K562 (cell line): Measurements from ENCODE around the gene NDUFA3. TPM values are rescaled to one million over a fixed set of nuclear protein-coding genes. Genes with fewer than 3 reads are reported as not detected.
"Not testable (repeated sequence)": the region's sequence is repeated elsewhere in the genome, so short reads cannot be mapped to it uniquely, and the experiment has no call there.

Experiments
- ATAC-seq: fragments of 200-7000 bp; cut with Tn5 transposase; 3 replicates; pipeline ENCODE4 v1.9.1; 2020; ENCODE audit warnings: moderate library complexity
- BruUV-seq: library from RNA; stranded (reverse); fragments of 400-500 nt; replicated peaks from 2 replicates; lab custom pipeline; 2021; lab: Mats Ljungman, UMichigan
- CTCF ChIA-PET: fragments of 300-600 bp; formaldehyde crosslinking; extraction: SDS; loops from one replicate; lab custom pipeline; 2021; ENCODE audit warnings: low intra/inter-chr PET ratio; lab: Yijun Ruan, JAX
- POLR2A ChIA-PET: fragments of 300-600, 350-650 bp; sonication (Branson Sonifier 250); formaldehyde crosslinking; extraction: SDS; loops from one replicate; lab custom pipeline; 2021; ENCODE audit warnings: antibody characterized with exemption, inconsistent platforms; lab: Yijun Ruan, JAX
- DNase-seq, 4 experiments: peaks; one replicate each; pipeline versions ENCODE4 v3.0.0 to v3.0.0-alpha.2; 2011 to 2018; ENCODE audit warnings: low spot score in 3 of 4, mixed read lengths in 3 of 4; ENCODE audit errors: extremely low read depth in 1 of 4
- FAIRE-seq: peaks from 2 replicates; lab custom pipeline; 2011; peaks lifted over from hg19 to GRCh38; lab: Jason Lieb, UNC
- H2AFZ ChIP-seq: 2 replicates; pipeline ENCODE4 v1.6.0; 2011; ENCODE audit warnings: low read depth, low read length, control low read depth, inconsistent platforms
- H3K27ac ChIP-seq: fragments of 200-600 bp; 3 replicates; pipeline ENCODE4 v1.8.0; 2011; ENCODE audit warnings: low read depth, mild to moderate bottlenecking, control low read depth, inconsistent platforms, low read length, moderate library complexity, mixed read lengths; ENCODE audit errors: extremely low read depth
- H3K27me3 ChIP-seq, 2 experiments: fragments of 300-600 bp in 1 of 2; 2 replicates in 1 of 2; 3 replicates in 1 of 2; pipeline versions ENCODE4 v1.6.0 to v1.8.0; 2011; ENCODE audit warnings: inconsistent platforms in 2 of 2, low read length in 2 of 2, mild to moderate bottlenecking in 1 of 2, mixed read lengths in 1 of 2, moderate library complexity in 1 of 2; ENCODE audit not compliant: control insufficient read depth in 2 of 2, insufficient read depth in 2 of 2
- H3K36me3 ChIP-seq: fragments of 300-600 bp; 3 replicates; pipeline ENCODE4 v1.8.0; 2011; ENCODE audit warnings: mild to moderate bottlenecking, low read length, inconsistent platforms; ENCODE audit not compliant: control insufficient read depth, insufficient read depth
- H3K4me1 ChIP-seq, 2 experiments: fragments of 200-600 bp in 1 of 2; replicated peaks in 1 of 2; 2 replicates in 1 of 2; 3 replicates in 1 of 2; pipeline versions ENCODE4 v1.5.1 to v1.8.0; 2011; ENCODE audit warnings: inconsistent platforms in 2 of 2, low read length in 2 of 2, mild to moderate bottlenecking in 1 of 2, mixed read lengths in 1 of 2, moderate library complexity in 1 of 2; ENCODE audit not compliant: control insufficient read depth in 2 of 2, insufficient read depth in 2 of 2
- H3K4me2 ChIP-seq: 2 replicates; pipeline ENCODE4 v1.6.1; 2011; ENCODE audit warnings: low read length, control low read depth, inconsistent platforms, mixed read lengths; ENCODE audit not compliant: insufficient read depth
- H3K4me3 ChIP-seq: fragments of 200-600 bp; sonication (generic), shearing (Covaris generic); 2 replicates; pipeline ENCODE4 v1.5.1; 2016; ENCODE audit warnings: control low read depth, inconsistent platforms
- H3K79me2 ChIP-seq: fragments of 200-600 bp; 3 replicates; pipeline ENCODE4 v1.8.0; 2011; ENCODE audit warnings: low read length, inconsistent platforms; ENCODE audit not compliant: control insufficient read depth, insufficient read depth
- H3K9ac ChIP-seq, 2 experiments: 2 replicates each; pipeline versions ENCODE4 v1.6.0 to v1.6.1; 2011; ENCODE audit warnings: low read depth in 2 of 2, low read length in 2 of 2, control low read depth in 1 of 2, inconsistent platforms in 1 of 2, mild to moderate bottlenecking in 1 of 2, mixed read lengths in 1 of 2; ENCODE audit not compliant: insufficient read depth in 1 of 2
- H3K9me1 ChIP-seq: one replicate; pipeline ENCODE4 v1.6.0; 2011; ENCODE audit warnings: inconsistent platforms, mild to moderate bottlenecking, low read length, moderate library complexity; ENCODE audit not compliant: control insufficient read depth, insufficient read depth
- H3K9me3 ChIP-seq: replicated peaks from 2 replicates; pipeline ENCODE4 v1.5.1; 2011; ENCODE audit warnings: low read depth, low read length, inconsistent platforms; ENCODE audit not compliant: control insufficient read depth, insufficient read depth
- H4K20me1 ChIP-seq: replicated peaks from 2 replicates; pipeline ENCODE4 v1.6.1; 2011; ENCODE audit warnings: low read length, inconsistent platforms, mixed read lengths; ENCODE audit not compliant: control insufficient read depth, insufficient read depth
- CSDE1 ChIP-seq, 2 experiments: fragments of 450-650 bp; IDR thresholded peaks; 2 replicates each; pipeline ENCODE4 v1.6.1; 2016; ENCODE audit warnings: mild to moderate bottlenecking in 1 of 2
- MLX ChIP-seq, 2 experiments: fragments of 450-650 bp in 1 of 2; sonication (generic) in 1 of 2; formaldehyde crosslinking; conservative IDR thresholded peaks; 2 replicates each; pipeline versions ENCODE4 v1.4.0 to v1.8.1; 2020 to 2022; ENCODE audit warnings: mild to moderate bottlenecking in 1 of 2, missing genetic modification reagents in 1 of 2
- NCOA4 ChIP-seq: fragments of 450-650 bp; IDR thresholded peaks from 2 replicates; pipeline ENCODE4 v1.6.1; 2018; ENCODE audit warnings: mild to moderate bottlenecking; ENCODE audit not compliant: partially characterized antibody
- PREB ChIP-seq: sonication (generic); formaldehyde crosslinking; IDR thresholded peaks from 2 replicates; pipeline ENCODE4 v1.8.1; 2023; ENCODE audit warnings: mild to moderate bottlenecking, missing genetic modification reagents
- SRSF9 ChIP-seq: fragments of 200-400 bp; formaldehyde crosslinking; IDR thresholded peaks from 2 replicates; pipeline ENCODE4 v1.6.1; 2017; ENCODE audit warnings: low read depth, low read length, borderline replicate concordance
- ZKSCAN3 ChIP-seq: fragments of 250-450 bp; sonication (Bioruptor Pico); IDR thresholded peaks from 2 replicates; pipeline ENCODE4 v1.4.0; 2020
- ZNF133 ChIP-seq: fragments of 250-450 bp; sonication (Bioruptor Pico); IDR thresholded peaks from 2 replicates; pipeline ENCODE4 v1.4.0; 2020; ENCODE audit warnings: mild to moderate bottlenecking
- ZNF445 ChIP-seq: fragments of 250-450 bp; sonication (Bioruptor Pico); IDR thresholded peaks from 2 replicates; pipeline ENCODE4 v1.4.0; 2020; ENCODE audit warnings: low read depth, mild to moderate bottlenecking, moderate library complexity
- WGBS: fragments of 100-300 bp; shearing (Covaris generic); methylation state at CpG from one replicate; pipeline ENCODE4 v1.1.6; 2016; ENCODE audit warnings: low coverage, mixed read lengths; ENCODE audit not compliant: insufficient coverage; ENCODE audit errors: missing lambda C conversion rate; 5-methylcytosine and 5-hydroxymethylcytosine counted together
- in situ Hi-C: fragments of 300-500 bp; cut with MboI; formaldehyde crosslinking; loops from 4 replicates; pipeline ENCODE4 v1.15.0; 2018; ENCODE audit warnings: inconsistent platforms, mixed read lengths
- intact Hi-C: fragments of 100-400 bp; cut with micrococcal nuclease; formaldehyde crosslinking; loops from 2 replicates; pipeline ENCODE4 v1.14.2; 2022
- polyA plus RNA-seq, 8 experiments: library from polyadenylated mRNA; depleted of rRNA in 4 of 8; stranded (reverse) in 5 of 8; unstranded in 3 of 8; fragments of >200 nt; fragmentation: Nextera tagmentation in 2 of 8; fragmentation: Illumina TruSeq in 1 of 8; extraction: Ambion mirVana in 2 of 8; extraction: Trizol in 1 of 8; gene quantifications; 2 replicates each; pipeline versions ENCODE4 v1.2.1 to v1.2.3, GENCODE V29; 2011 to 2014; ENCODE audit warnings: inconsistent platforms in 1 of 8, missing spikeins in 1 of 8
- total RNA-seq, 7 experiments: library from RNA; depleted of rRNA in 6 of 7; stranded (reverse); fragments of >200 nt in 6 of 7; fragmentation: Illumina TruSeq in 2 of 7; extraction: Trizol in 2 of 7; gene quantifications; 2 replicates each; pipeline versions ENCODE4 v1.2.1 to v1.2.3, GENCODE V29; 2011 to 2021; ENCODE audit warnings: low replicate concordance in 1 of 7

The NDUFA3 gene
- total and polyA plus RNA-seq, 9 of the 15 experiments (the other 6 are each of a cell fraction or from before 2014, with no cell fraction given) = 39.2 to 279 (median 138) TPM

- WGBS = 63% methylated on average over 8 of the region's 12 CpGs
- H4K20me1 ChIP-seq = no peaks in the 10 kb centered on the region
- no peak overlapping the region for H3K4me2 ChIP-seq
- TF ChIP-seq CSDE1 (IDR thresholded peaks at IDR 0.05) (no peak), NCOA4 (no peak), SRSF9 (no peak), ZNF133 (CRISPR knock-in tag) (no peak), MLX (CRISPR knock-in tag; conservative IDR thresholded peaks at IDR 0.05) (no peak), ZKSCAN3 (no peak), PREB (CRISPR knock-in tag) (no peak), ZNF445 (CRISPR knock-in tag) (no peak)
- CTCF ChIA-PET = no interaction called here
- H3K9me3 ChIP-seq = peaks cover under 1% of the 10 kb centered on the region; the same call in 1 of the 2 replicates
- POLR2A ChIA-PET = interaction anchor here (0.6 to 1.0 kb wide), 3 partner anchors 11 to 102 kb away, joined by 3 read pairs; no protein-coding TSS in a partner anchor
- H3K9me1 ChIP-seq = no peaks in the 10 kb centered on the region
- no peak overlapping the region for H3K27ac ChIP-seq
- FAIRE-seq = no peak
- no peak overlapping the region for H3K4me3 ChIP-seq
- no TSS peak for BruUV-seq
- intact Hi-C loops (no loop called here), in situ Hi-C loops (no loop called here)
- H2AFZ ChIP-seq = no peak overlapping the region
- no peak overlapping the region for H3K9ac ChIP-seq
- no peak for ATAC-seq
- peaks cover 17% of the 10 kb centered on the region for H3K79me2 ChIP-seq
- H3K4me1 ChIP-seq = peaks cover 0 to 41% of the 10 kb centered on the region in 2 experiments; a peak in 4 of 5 replicates
- H3K27me3 ChIP-seq = peaks cover 0 to 9% of the 10 kb centered on the region in 2 experiments; a peak in 2 of 5 replicates
- no peak for DNase-seq
- peaks cover 2% of the 10 kb centered on the region; the same call in 2 of the 3 replicates for H3K36me3 ChIP-seq
Measured at GRCh38 chr19:54099190-54099902, 3.3 kb upstream of the NDUFA3 start.

DNA sequence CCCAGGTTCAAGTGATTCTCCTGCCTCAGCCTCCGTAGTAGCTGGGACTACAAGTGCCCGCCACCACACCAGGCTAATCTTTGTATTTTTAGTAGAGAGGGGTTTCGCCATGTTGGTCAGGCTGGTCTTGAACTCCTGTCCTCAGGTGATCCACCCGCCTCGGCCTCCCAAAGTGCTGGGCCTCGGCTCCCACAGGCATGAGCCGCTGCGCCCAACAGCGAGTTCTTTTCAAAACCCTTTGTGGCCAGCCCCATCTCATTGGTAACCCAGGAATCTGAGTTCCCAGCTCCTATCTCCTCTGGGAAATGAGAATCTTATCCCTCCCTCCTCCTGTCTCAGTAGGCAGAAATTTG is 2.8 kb upstream of the NDUFA3 start:
- H3K4me3 ChIP-seq, H4K20me1 ChIP-seq, in situ Hi-C loops, H3K4me2 ChIP-seq, H3K36me3 ChIP-seq, BruUV-seq, H3K9me1 ChIP-seq, POLR2A ChIA-PET, ATAC-seq, H3K9ac ChIP-seq, H3K9me3 ChIP-seq, CTCF ChIA-PET, FAIRE-seq, H3K27me3 ChIP-seq, DNase-seq, H2AFZ ChIP-seq, H3K27ac ChIP-seq, intact Hi-C loops: not testable (repeated sequence)
- 81% methylated on average over 5 of the region's 9 CpGs for WGBS
- Histone ChIP-seq H3K79me2 (peaks cover 22% of the 10 kb centered on the region), H3K4me1 (peaks cover 0 to 41% of the 10 kb centered on the region in 2 experiments; a peak in 4 of 5 replicates)
